Right lobe of liver (tissue), 4 donors: ENCODE measurements around the gene PAGE2B.

Source experiments
- CTCF ChIP-seq, 4 donors: fragments of 200-600 bp in 3 of 4; fragments of 450-650 bp in 1 of 4; IDR thresholded peaks; one replicate each; pipeline versions ENCODE4 v1.5.1 to v1.8.0; 2016 to 2022; ENCODE audit warnings: antibody characterized with exemption in 4 of 4, mild to moderate bottlenecking in 2 of 4
- POLR2A ChIP-seq: fragments of 450-650 bp; IDR thresholded peaks from one replicate; pipeline ENCODE4 v1.6.1; 2017; ENCODE audit warnings: antibody characterized with exemption, mild to moderate bottlenecking
- donor health status: DM: no; HTN: no; CAD: no.
- donor health status: DM: no; HTN: no; CAD: no.
- donor health status: DM: no; HTN: yes; CAD: no.

- TF ChIP-seq CTCF (IDR thresholded peaks at IDR 0.05) (no peak), POLR2A (no peak)
These were observed 2.5 kb upstream of the PAGE2B start for GRCh38 chrX:55072286-55072685.
